GM21381 (cell line): Measurements from ENCODE around the gene HRAS.
"Not testable (repeated sequence)": the region's sequence is repeated elsewhere in the genome, so short reads cannot be mapped to it uniquely, and the experiment has no call there.

Source experiments
- ATAC-seq: cut with Tn5 transposase; IDR thresholded peaks from one replicate; pipeline ENCODE4 v1.9.1; 2021; ENCODE audit warnings: mild to moderate bottlenecking, moderate library complexity; ENCODE audit not compliant: unreplicated experiment

Gene HRAS

DNA sequence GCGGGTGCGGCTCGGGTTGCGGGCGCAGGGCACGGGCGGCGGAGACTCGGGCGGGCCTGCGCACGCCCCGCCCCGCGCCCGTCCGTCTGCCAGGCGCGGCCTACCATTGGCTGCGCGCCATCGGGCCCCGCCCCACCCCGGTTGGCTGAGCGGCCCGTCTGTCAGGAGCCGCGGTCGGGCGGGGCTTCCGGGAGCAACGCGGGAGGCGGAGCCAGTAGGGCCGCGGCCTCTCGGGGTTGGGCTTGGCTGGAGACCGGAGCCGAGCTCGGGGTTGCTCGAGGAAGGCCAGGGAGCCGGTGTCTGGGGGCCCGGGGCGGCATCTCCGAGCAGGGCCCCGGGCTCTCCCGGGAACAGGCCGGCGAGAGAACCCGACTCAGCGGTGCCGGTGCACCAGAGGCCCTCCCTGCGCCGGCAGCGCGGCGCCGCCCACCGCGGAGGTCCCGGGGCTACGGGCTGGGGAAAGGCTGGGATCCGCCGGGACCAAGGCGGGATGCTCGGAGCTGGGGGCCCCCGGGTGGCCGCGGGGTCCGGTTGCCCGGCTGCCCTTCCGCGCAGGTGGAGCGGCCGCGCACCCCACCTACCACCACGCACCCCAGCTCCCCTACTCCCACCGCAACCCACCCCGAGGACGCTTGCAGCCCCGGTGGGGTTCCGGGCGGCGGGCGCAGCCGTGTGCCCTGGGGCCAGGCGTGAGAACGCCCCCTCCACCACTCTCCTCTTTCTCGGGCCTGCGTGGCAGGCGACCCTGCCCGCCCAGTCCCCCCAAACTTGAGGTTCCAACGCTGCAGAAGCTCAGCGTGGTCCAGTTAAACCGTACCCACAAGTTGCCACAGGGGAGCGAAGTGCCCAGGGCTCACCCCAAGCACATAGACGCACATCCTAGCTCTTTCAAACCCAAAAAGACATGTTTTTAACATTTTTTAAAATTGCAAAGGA, at the start of gene HRAS:
Gene HRAS, minus strand, starts transcription at position 58 of the 936 bp plus-strand sequence.
- peak; percentile 66 for ATAC-seq

DNA sequence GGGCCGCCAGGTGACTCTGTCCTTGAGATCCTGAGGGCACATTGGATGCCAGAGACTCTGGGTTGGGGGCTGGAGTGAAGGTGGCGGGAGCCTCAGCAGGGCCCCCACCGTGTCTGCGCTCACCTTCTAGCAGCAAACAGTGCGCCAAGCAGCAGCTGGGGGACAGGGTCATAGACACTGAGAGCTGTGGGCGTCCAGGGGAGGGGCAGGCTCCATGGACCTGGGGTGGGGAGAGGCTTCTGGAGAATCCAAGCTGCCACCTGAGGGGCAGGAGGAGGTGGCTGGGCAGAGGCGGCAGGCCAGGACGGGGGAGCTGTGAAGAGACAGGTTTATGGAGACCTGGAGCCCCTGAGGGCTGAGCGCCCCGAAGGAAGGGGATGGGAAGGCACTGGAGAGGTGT, 48.9 kb upstream of the HRAS start:
- no peak for ATAC-seq

GRCh38 chr11:581752-582151, 46.4 kb upstream of the HRAS start:
- ATAC-seq, result no peak

GRCh38 chr11:581342-581741, 46.0 kb upstream of the HRAS start:
- no peak for ATAC-seq

DNA sequence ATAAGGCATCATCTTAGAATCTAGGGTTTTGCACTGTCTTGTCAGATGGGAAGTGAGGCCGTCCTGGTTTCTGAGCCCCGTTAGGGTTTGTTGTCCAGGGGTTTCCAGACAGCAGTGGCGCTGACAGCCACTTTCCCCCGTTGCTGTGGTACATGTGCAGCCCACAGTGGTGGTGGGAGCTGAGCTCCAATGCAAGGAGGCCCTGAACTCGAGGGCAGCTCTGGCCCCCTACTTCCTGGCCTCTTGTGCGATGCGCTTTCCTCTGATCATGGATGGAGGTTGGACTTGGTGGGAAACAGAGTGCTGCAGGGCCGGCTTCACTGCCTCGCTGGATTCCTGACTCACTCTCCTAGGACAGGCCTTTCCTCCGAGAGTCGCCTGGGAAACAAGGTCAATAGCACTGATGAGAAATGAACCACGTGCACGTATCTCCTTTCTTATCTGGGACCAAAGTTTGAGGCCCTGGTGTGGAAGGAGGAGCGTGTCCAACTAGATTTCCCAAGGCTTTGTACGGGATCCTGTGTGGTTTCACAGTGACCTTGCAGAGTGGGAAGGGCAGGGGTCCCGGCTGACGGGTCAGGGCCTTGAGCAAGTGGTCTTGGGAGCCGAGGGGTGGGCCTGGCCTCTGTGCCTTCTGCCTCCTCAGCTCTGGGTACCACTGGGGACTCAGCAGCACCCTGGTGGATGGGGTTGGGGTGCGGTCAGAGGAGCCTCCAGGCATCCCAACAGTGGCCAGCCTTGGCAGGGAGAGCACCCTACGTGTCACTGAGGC, 44.6 kb upstream of the HRAS start:
- no peak for ATAC-seq

- no peak for ATAC-seq
Measured at GRCh38 chr11:578276-579035, 43.1 kb upstream of the HRAS start.

DNA sequence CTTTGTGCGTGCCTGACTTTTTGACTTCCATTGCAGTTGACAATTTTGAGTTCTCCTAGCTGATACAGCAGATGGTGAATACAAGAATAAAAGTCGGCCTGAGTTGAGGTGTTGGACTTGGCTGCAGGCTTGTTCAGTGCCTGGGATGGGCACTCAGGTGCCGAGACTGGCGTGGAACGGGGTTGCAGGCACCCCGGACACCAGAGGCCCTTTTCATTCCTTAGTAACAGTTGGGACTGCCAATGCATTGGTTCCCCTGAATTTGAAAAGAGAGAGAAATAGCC, 42.2 kb upstream of the HRAS start:
- ATAC-seq, result no peak

DNA sequence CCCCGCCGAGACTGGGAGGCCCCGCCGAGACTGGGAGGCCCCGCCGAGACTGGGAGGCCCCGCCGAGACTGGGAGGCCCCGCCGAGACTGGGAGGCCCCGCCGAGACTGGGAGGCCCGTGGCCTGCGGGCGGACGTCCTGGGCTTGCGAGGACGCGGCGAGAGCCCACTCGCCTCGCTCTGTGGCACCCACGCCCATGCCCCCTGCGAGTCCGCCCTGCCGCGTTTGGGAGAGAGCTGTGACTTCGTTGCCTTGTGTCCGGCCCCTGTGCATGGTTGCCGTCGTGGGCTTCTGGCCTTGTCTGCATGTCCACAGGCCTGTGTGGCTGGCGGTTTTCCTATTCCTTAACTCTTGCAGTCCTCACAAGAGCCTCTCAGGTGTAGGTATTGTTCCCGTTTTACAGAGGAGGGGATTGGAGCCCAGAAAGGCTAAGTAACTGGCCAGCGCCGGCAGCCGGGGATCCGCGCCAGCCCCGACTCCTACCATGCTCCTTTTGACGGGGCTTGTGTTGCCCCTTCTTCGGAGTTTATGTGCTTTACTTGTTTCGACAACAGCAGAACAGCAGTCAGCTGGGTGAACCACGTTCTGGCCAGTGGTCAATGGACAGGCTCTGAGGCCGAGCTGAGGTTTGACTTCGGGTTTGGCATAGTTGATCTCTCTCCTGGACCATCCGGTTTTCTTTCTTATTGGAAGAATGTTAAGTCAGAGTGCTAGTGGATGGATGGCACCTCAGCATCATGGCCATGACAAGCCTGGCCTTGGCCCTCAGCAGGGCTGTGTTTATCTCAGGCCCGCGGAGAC, 41.6 kb upstream of the HRAS start:
- no peak for ATAC-seq

GRCh38 chr11:575996-576768, 40.8 kb upstream of the HRAS start, which contains the start of gene PHRF1:
Gene PHRF1, plus strand, starts transcription at chr11:576470. Its CDS starts 5,043 bp downstream, at chr11:581513.
- peak; percentile 81 for ATAC-seq

DNA sequence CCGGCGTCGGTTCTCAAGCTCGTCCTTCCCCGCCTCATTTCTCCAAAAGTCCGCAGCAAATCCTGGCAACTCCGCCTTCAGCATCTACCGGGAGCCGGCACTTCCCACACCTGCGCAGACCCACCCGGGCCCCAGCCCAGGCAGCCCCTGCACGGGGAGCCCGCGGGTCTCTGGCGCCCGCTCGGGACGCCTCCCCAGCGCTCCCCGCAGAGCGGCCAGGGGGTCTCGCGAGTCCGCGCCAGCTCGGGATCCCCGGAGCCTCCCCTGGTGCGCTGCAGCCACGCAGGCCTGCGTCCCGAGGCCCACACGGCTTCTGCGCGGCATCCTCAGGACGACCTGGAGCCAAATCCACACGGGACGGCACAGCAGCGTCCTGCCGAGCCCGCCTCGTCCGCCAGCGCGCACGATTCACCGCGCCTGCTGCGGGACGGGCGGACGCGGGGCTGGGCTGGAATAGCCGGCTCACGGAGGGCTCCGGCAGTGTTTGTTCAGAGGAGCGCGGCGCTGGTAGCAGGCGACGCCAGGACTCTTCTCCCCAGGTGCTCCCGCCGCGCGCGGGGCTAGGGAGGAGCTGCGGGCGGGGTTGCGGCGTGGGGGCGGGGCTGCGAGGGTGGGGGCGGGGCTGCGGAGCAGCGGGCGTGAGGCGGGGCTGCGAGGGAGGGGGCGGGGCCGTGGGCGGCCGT, 40.1 kb upstream of the HRAS start:
- peak; percentile 31 for ATAC-seq

- ATAC-seq, result no peak
Measured at GRCh38 chr11:574632-575312, 39.4 kb upstream of the HRAS start.

DNA sequence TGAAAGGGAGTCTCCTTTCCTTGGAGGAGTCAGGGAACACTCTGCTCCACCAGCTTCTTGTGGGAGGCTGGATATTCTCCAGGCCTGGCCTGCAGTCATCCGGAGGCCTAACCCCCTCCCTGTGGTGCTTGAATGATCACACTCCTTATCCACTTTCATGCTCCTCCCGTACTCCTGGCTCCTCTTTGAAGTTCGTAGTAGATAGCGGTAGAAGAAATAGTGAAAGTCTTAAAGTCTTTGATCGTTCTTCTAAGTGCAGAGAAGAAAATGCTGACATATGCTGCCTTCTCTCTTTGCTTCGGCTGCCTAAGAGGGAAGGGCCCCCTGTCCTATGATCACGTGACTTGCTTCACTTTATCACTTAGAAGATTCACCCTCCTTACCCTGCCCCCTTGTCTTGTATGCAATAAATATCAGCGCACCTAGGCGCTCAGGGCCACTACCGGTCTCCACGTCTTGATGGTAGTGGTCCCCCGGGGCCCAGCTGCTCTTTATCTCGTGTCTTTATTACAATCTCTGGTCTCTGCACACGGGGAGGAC, 38.7 kb upstream of the HRAS start:
- ATAC-seq, result not testable (repeated sequence)

- ATAC-seq, result no peak
Measured at GRCh38 chr11:573146-573759, 37.9 kb upstream of the HRAS start.

- ATAC-seq, result no peak
Measured at GRCh38 chr11:571802-572185, 36.4 kb upstream of the HRAS start.

DNA sequence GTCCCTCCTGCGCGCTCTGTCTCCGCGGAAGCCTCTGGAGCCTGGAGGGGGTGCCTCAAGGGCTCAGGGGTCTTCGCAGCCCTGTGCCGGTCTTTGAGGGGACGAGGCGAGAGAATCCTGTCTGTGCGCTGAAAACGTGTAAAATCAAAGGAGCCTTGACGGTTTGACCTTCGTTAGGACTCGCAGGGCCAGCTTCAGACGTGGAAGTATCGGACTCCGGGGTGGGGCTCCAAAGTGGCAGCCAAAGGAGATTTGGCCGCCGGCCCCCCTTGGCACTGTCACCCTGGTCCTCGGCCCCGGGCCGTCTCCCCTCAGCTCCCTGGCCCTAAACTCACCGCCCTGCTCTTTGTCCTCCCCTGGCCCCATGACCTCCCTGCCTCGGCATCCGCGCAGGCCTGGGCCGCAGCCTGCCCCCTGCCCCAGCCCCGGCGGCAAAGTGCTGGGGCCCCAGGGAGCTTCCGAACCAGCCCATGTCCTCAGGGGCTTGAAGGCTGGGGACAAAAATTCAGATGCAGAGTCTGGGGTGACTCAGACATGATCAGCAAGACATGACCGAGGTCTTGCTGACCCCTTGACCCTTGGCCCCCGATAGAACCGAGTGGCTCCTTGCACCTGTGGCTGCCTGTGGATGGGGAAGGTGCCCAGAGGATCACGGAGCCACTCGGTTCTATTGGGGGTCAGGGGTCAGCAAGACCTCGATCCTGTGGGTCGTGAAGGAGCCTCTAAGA, 33.9 kb upstream of the HRAS start:
- ATAC-seq, result peak; percentile 2

- ATAC-seq, result peak; percentile 82
Measured at GRCh38 chr11:568306-569157, 33.2 kb upstream of the HRAS start.
